ENCODE data around the gene EID2.

EID2 gene

DNA sequence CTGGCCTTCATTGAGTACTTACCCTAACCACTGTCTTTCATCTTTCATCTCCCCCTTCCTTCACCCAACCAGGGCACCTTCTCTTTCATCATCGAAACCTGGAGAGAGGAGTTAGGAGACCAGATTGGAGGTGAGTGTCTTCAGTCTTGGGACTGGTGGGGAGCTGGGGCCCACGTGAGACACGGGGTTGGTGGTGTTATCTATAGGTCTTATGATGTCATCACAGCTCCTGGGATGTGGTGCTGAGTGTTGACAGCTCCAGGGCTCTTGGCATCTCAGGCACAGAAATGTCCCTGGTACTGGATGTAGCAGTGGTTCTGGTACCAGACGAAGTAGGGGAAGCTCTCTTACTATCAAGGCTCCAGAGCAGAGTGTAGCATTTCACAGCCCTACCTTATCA is 39.4 kb downstream of the EID2 start:
- no peak for DNase-seq

DNA sequence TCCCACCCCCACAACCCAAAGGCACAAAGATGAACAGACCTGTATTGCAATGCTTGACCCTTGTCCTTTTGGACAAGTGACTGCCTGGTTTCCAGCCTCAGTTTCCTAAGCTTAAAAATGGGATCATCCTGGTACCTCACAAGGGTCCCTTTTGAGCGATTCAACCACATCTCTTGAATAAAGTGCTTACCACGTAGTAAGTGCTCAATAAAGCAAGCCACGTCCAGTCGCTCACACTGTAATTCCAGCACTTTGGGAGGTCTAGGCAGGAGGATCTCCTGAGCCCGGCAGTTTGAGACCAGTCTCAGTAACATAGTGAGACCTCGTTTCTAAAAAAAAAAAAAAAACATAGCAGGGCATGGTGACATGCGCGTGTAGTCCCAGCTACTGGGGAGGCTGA is 40.0 kb downstream of the EID2 start:
- DNase-seq: no peak

DNA sequence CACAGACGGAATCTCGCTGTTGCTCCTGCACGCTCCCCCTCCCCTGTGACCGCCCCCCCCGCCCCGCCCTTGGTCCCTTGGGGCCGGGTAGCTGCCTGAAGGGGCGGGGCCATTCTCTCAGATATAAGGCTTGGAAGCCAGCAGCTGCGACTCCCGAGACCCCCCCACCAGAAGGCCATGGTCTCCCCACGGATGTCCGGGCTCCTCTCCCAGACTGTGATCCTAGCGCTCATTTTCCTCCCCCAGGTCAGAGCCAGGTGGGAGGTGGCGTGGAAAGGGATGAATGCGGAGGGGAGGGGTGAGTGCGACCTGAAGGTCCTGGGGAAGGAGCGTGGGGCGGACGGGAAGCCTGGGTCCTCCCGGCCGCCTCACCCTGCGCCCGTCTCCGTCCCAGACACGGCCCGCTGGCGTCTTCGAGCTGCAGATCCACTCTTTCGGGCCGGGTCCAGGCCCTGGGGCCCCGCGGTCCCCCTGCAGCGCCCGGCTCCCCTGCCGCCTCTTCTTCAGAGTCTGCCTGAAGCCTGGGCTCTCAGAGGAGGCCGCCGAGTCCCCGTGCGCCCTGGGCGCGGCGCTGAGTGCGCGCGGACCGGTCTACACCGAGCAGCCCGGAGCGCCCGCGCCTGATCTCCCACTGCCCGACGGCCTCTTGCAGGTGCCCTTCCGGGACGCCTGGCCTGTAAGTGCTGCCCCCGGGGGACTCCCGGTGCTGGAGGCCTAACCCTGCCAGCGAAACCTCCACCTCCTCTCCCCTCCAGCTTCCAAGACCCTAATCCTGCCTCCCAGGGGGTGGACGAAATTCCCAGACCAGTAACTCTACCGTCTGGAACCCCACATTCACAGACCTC is 40.9 kb downstream of the EID2 start, which contains the start of gene DLL3:
Gene DLL3 (plus strand): TSS at position 150 of the 845 bp plus-strand sequence. CDS start 28 bp downstream, at position 178.
- DNase-seq: peak; percentile 41

DNA sequence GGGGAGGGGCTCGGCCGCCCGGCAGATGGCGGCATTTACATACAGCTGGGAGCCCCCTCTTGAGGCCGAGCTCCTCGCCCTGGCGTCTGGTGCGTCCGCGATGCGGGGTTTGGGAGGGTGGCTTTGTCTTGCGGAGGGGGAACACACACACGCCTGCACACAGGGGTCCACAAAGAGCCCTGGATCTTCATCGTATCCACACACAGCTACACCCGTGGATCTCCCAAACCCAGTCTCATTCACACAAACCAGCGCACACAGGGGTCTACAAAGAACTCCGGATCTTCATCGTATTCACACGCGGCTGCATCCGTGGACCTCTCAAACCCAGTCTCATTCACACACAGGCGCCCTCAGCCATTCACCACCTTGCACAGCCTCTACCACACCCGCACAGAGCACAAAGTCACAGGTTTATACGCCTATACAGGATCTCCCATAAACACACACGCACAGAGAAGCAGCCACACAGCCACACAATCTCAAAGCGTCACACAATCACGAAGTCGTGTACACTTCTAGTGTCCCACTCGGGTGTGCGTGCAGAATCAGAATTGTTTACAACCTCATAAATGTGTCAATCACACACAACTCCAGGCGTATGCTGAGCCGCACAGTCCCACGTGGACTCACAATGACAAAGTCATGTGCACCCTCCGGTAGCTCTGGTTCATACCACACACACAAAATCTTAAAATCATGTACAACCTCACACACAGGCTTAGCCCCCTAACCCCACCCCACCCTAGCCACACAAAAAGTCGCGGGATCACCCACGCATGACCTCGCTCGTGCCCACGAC is 41.8 kb downstream of the EID2 start:
- peak; percentile 40 for DNase-seq

DNA sequence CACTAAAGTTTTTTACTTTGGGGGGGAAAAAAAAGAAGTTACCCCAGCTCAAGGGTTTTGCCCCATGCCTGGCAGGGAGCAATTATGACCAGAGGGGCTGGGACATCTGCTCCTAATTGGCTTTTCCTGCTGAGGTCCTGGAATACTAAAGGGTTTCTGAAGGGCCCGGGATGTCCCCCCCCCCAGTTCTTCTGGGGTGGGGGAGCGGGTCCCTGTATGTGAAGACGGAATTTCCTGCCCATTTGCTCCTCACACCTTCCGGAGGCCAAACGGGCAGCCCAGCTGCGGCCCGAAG is 42.3 kb downstream of the EID2 start:
- DNase-seq: no peak

DNA sequence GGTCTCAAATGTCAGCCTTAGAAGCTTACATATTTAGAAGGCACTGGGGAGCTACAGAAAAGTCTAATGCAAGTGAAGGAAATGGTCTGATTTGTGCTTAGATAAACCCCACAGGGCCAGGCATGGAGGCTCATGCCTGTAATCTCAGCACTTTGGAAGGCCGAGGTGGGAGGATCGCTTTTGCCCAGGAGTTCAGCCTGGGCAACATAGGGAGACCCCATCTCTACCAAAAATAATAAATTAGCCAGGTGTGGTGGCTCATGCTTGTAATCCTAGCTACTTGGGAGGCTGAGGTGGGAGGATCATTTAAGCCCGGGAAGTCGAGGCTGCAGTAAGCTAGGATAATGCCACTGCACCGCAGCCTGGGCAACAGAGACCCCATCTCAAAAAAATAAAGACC is 43.9 kb downstream of the EID2 start:
- DNase-seq: no peak

DNA sequence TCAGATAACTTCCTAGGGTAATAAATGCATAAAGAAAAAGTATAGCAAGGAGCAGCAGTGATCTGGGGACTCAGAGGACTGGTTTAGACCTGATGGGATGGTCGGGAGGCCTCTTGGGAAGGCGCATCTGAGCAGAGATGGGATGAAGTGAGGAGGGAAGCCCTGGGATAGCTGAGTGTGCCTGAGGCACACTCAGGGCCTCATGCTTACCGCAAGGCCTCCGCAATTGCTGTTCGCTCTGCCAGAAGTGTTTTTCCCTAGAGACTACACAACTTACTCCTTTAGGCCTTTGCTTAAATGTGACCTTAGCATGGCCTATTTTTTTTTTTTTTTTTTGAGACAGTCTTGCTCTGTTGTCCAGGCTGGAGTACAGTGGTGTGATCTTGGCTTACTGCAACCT is 45.3 kb downstream of the EID2 start:
- no peak for DNase-seq

DNA sequence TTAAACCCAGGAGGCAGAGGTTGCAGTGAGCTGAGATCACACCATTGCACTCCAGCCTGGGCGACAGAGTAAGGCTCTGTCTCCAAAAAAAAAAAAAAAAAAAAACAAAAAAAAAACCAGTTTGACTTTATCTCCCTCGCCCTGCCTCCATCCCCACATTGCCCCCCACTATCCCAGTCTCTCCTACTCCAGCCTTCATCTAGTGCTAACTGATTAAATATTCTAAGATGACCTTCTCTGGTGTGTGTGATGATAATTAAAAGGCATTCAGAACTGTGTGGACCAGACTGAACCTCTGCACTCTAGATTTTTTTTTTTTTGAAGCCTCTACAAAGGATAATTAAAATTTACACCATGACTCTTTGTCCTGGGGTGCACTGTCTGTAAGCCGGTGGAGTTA is 47.2 kb downstream of the EID2 start:
- no peak for DNase-seq

DNA sequence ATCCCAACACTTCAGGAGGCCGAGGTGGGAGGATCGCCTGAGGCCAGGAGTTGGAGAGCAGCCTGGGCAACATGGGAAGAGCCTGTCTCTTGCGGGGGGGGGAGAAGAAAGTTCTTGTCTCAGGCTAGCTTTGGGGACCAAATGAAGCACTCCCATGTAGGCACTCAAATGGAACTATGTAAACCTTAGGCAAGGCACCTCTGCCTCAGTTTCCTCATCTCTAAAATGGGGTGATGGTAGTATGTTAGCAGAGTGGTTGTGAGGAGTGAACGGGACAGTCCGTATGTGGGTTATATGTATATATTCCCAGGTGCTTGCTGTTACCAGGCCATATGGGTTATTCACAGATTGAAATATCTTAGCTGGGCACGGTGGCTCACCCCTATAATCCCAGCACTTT is 47.7 kb downstream of the EID2 start:
- DNase-seq: no peak

DNA sequence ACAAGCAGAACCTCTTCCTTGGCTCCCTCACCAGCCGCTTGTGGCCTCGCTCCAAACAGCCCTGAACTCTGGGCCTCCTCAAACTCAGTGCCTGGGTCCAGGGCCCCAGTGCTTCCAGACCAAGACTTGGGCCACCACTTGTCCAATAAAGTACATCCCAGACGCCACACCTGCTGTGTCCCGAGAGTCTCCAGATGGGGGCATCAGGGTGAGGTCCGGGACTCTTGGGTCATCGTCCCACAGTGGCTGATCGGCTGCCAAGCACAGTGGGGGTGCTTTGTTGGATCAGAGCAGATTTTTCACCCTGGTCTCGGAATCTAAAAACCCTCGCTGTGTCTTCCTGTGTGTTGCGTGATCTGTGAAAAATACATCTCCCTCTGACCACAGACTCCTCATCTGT is 50.2 kb downstream of the EID2 start:
- DNase-seq: no peak
